ENCODE data around the gene DDX54. TPM values are rescaled to one million over a fixed set of nuclear protein-coding genes. Genes with fewer than 3 reads are reported as not detected.

The DDX54 gene
- total RNA-seq, 1 donor from 2014 or later: 54.9 TPM

GRCh38 chr12:113152196-113152834 is 33.0 kb downstream of the DDX54 start:
- intact Hi-C loops (cut with DNase I): no loop called here
- H3K4me3 ChIP-seq: peak overlapping the region; percentile 55
- H3K9me3 ChIP-seq: no peaks in the 10 kb centered on the region
- H3K27ac ChIP-seq: no peak overlapping the region
- no peak for TF ChIP-seq CTCF (IDR thresholded peaks at IDR 0.05)
- H3K4me1 ChIP-seq: peaks cover 27% of the 10 kb centered on the region
- no peaks in the 10 kb centered on the region for H3K36me3 ChIP-seq
- DNase-seq (no peak), ATAC-seq (no peak)
- H3K27me3 ChIP-seq (ENCODE audit: low read depth): peaks cover 55% of the 10 kb centered on the region

GRCh38 chr12:113151655-113152054 is 33.6 kb downstream of the DDX54 start:
- Histone ChIP-seq H3K36me3 (no peaks in the 10 kb centered on the region), H3K27ac (no peak overlapping the region), H3K4me3 (no peak overlapping the region), H3K9me3 (no peaks in the 10 kb centered on the region), H3K4me1 (peaks cover 27% of the 10 kb centered on the region), H3K27me3 (ENCODE audit: low read depth) (peaks cover 55% of the 10 kb centered on the region)
- no peak for TF ChIP-seq CTCF (IDR thresholded peaks at IDR 0.05)
- DNase-seq (no peak), ATAC-seq (no peak)
- intact Hi-C loops (cut with DNase I): no loop called here

GRCh38 chr12:113149361-113150150 is 35.7 kb downstream of the DDX54 start, which contains the start of gene CFAP73:
TSS of gene CFAP73 (plus strand) at chr12:113149724. CDS start at chr12:113149858, 134 bp downstream.
- peak; percentile 72 for DNase-seq
- intact Hi-C loops (cut with DNase I): no loop called here
- H3K27me3 ChIP-seq (ENCODE audit: low read depth): peaks cover 41% of the 10 kb centered on the region
- ATAC-seq: peak; percentile 69 to 79
- no peak within 1 kb of the TSS for H3K4me3 ChIP-seq
- no peaks in the 10 kb centered on the region for H3K36me3 ChIP-seq
- no peaks in the 10 kb centered on the region for H3K9me3 ChIP-seq
- H3K4me1 ChIP-seq: peaks cover 23% of the 10 kb centered on the region
- no peak within 1 kb of the TSS for H3K27ac ChIP-seq
- no peak for TF ChIP-seq CTCF (IDR thresholded peaks at IDR 0.05)

- Histone ChIP-seq H3K4me3 (no peak overlapping the region), H3K27me3 (ENCODE audit: low read depth) (peaks cover 15% of the 10 kb centered on the region), H3K9me3 (no peaks in the 10 kb centered on the region), H3K36me3 (no peaks in the 10 kb centered on the region), H3K27ac (no peak overlapping the region), H3K4me1 (peaks cover 12% of the 10 kb centered on the region)
- intact Hi-C loops (cut with DNase I): no loop called here
- no peak for TF ChIP-seq CTCF (IDR thresholded peaks at IDR 0.05)
- ATAC-seq (no peak), DNase-seq (no peak)
Observed at GRCh38 chr12:113146999-113147398, 38.3 kb downstream of the DDX54 start.

GRCh38 chr12:113145720-113146551 is 39.3 kb downstream of the DDX54 start:
- Histone ChIP-seq H3K4me3 (no peak overlapping the region), H3K9me3 (no peaks in the 10 kb centered on the region), H3K27ac (no peak overlapping the region), H3K27me3 (ENCODE audit: low read depth) (peaks cover 7% of the 10 kb centered on the region), H3K4me1 (peaks cover 12% of the 10 kb centered on the region), H3K36me3 (no peaks in the 10 kb centered on the region)
- ATAC-seq (no peak), DNase-seq (no peak)
- no peak for TF ChIP-seq CTCF (IDR thresholded peaks at IDR 0.05)
- intact Hi-C loops (cut with DNase I): no loop called here

Data from lower lobe of right lung (tissue), 2 donors.